Sigmoid colon (tissue), 7 donors: ENCODE measurements around the gene GSTM5. TPM values are rescaled to one million over a fixed set of nuclear protein-coding genes. Genes with fewer than 3 reads are reported as not detected.
A peak's percentile ranks its signal among the peaks of the same experiment; 100 is the strongest.

Experiments
- DNase-seq: peaks from one replicate; pipeline ENCODE4 v3.0.0-alpha.2; 2019
- H3K27ac ChIP-seq, 4 donors: fragments of 200-600 bp; sonication (generic); one replicate each; pipeline ENCODE4 v1.5.1; 2016 to 2019; ENCODE audit warnings: mild to moderate bottlenecking in 1 of 4
- H3K27me3 ChIP-seq, 3 donors: fragments of 200-600 bp; sonication (generic); one replicate each; pipeline ENCODE4 v1.5.1; 2019; ENCODE audit warnings: mild to moderate bottlenecking in 1 of 3
- H3K36me3 ChIP-seq, 4 donors: fragments of 200-600 bp; sonication (generic); one replicate each; pipeline ENCODE4 v1.5.1; 2016 to 2019
- H3K4me1 ChIP-seq, 4 donors: fragments of 200-600 bp; sonication (generic); one replicate each; pipeline ENCODE4 v1.5.1; 2017 to 2019
- H3K4me3 ChIP-seq, 4 donors: fragments of 200-600 bp; sonication (generic); one replicate each; pipeline ENCODE4 v1.5.1; 2017 to 2019; ENCODE audit warnings: mild to moderate bottlenecking in 2 of 4, moderate library complexity in 1 of 4
- H3K9me3 ChIP-seq, 4 donors: fragments of 200-600 bp in 3 of 4; sonication (generic) in 3 of 4; one replicate each; pipeline versions ENCODE4 v1.5.1 to v1.6.1; 2013 to 2019
- EP300 ChIP-seq, 4 donors: sonication (generic); formaldehyde crosslinking; IDR thresholded peaks; one replicate each; pipeline ENCODE4 v1.6.1; 2017; ENCODE audit warnings: antibody characterized with exemption in 4 of 4
- POLR2A ChIP-seq, 2 donors: fragments of 450-650 bp; IDR thresholded peaks; one replicate each; pipeline ENCODE4 v1.6.1; 2016; ENCODE audit warnings: antibody characterized with exemption in 2 of 2, mild to moderate bottlenecking in 2 of 2, moderate library complexity in 2 of 2
- POLR2AphosphoS5 ChIP-seq, 4 donors: sonication (generic); formaldehyde crosslinking; IDR thresholded peaks; one replicate each; pipeline ENCODE4 v1.6.1; 2017; ENCODE audit warnings: antibody characterized with exemption in 4 of 4
- WGBS, 2 donors: extraction: QIAGEN DNeasy Blood & Tissue Kit; methylation state at CpG; one replicate each; pipeline ENCODE4 v1.1.7; 2013; 5-methylcytosine and 5-hydroxymethylcytosine counted together
- intact Hi-C: fragments of 100-400 bp; cut with DNase I; formaldehyde crosslinking; loops from one replicate; pipeline ENCODE4 v1.15.1; 2023
- polyA plus RNA-seq, 3 donors: library from polyadenylated mRNA; stranded (reverse); fragments of 200-250 nt; gene quantifications; one replicate each; pipeline ENCODE4 v1.2.3, GENCODE V29; 2013
- total RNA-seq, 4 donors: library from RNA; depleted of rRNA; stranded (reverse); fragments of >200 nt; gene quantifications; one replicate each; pipeline ENCODE4 v1.1.0, GENCODE V29; 2016
- TF ChIP-seq, protein P1 (sequence below), 4 experiments: fragments of 450-650 bp in 3 of 4; fragments of 200-600 bp in 1 of 4; IDR thresholded peaks; one replicate each; pipeline ENCODE4 v1.5.1; 2016 to 2019; ENCODE audit warnings: antibody characterized with exemption in 4 of 4, mild to moderate bottlenecking in 3 of 4, moderate library complexity in 2 of 4
- donor health status: healthy with polysubstance abuse.
- donor health status: Bipolar disorder and iron deficiency.
- donor health status: healthy.

GSTM5 gene
- total and polyA plus RNA-seq, 7 donors = 2.5 to 11.4 (median 3.2) TPM

DNA sequence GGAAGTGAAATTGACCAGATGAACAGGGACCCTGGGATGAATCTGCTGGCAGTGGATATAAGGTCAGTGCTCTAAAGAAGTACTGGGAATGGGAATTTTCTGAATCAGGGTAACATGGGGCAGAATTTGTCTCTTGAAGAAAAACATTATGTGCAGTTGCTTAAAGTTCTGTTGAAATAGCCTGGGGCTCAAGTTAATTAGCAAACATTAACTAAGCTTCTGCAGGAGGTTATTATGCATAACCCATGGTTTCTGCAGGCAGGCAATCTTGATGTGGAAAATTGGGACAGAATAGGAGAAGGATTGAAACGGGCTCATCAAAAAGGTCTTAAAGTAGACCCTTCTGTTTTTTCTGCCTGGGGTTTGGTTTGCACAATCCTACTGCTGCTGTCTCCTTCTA, 14.0 kb downstream of the GSTM5 start:
- peaks cover 0 to 15% (median 11%) of the 10 kb centered on the region in 4 donors for H3K4me1 ChIP-seq
- no peak for DNase-seq
- no peaks in the 10 kb centered on the region for H3K36me3 ChIP-seq
- H3K9me3 ChIP-seq = no peaks in the 10 kb centered on the region
- TF ChIP-seq, protein P1, sequence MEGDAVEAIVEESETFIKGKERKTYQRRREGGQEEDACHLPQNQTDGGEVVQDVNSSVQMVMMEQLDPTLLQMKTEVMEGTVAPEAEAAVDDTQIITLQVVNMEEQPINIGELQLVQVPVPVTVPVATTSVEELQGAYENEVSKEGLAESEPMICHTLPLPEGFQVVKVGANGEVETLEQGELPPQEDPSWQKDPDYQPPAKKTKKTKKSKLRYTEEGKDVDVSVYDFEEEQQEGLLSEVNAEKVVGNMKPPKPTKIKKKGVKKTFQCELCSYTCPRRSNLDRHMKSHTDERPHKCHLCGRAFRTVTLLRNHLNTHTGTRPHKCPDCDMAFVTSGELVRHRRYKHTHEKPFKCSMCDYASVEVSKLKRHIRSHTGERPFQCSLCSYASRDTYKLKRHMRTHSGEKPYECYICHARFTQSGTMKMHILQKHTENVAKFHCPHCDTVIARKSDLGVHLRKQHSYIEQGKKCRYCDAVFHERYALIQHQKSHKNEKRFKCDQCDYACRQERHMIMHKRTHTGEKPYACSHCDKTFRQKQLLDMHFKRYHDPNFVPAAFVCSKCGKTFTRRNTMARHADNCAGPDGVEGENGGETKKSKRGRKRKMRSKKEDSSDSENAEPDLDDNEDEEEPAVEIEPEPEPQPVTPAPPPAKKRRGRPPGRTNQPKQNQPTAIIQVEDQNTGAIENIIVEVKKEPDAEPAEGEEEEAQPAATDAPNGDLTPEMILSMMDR (IDR thresholded peaks at IDR 0.05) = no peak
- no peak for TF ChIP-seq EP300 (IDR thresholded peaks at IDR 0.05)
- TF ChIP-seq POLR2A (IDR thresholded peaks at IDR 0.05) = no peak
- TF ChIP-seq POLR2AphosphoS5 (IDR thresholded peaks at IDR 0.05) = no peak
- H3K27ac ChIP-seq = peak overlapping the region in 3 of 4 donors; percentile 45 to 53 (median 51)
- no peak overlapping the region for H3K4me3 ChIP-seq
- 83 to 87% methylated on average over 1 of the region's 1 CpG for WGBS, 2 donors
- no peaks in the 10 kb centered on the region for H3K27me3 ChIP-seq
- intact Hi-C loops = loop anchor here (5.0 kb wide), 1 partner anchor 59 kb away; the partner anchor contains the start of gene GSTM2

DNA sequence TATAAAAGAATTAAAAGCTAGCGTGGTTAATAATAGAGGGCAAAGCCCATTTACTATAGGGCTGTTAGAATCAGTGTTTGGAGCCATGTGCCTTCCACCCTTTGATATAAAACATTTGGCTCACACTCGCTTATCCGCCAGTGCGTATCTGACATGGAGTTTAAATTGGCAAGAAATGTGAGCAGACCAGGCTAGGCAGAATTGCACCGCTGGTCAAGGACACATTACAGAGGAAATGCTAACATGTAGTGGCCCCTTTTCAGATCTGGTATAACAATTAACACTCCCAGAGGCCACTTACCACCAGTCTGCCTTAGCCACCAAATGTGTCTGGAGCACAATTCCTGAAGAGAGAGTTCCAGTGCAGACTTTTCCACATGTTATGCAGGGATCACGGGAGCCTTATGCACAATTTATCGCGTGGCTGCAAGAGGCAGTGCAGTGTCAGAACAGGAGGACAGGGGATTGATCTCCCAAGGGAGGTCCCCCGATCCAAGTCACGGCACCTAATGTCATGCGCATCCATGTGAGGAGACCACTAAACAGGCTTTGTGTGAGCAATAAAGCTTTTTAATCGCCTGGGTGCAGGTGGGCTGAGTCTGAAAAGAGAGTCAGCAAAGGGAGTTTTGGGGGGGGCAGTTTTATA, 14.8 kb downstream of the GSTM5 start:
- intact Hi-C loops = loop anchor here (5.0 kb wide), 1 partner anchor 60 kb away; the partner anchor contains the start of gene GSTM2
- H3K4me1 ChIP-seq = peaks cover 0 to 15% (median 11%) of the 10 kb centered on the region in 4 donors
- WGBS, 2 donors = 92 to 93% methylated on average over 12 of the region's 12 CpGs

DNA sequence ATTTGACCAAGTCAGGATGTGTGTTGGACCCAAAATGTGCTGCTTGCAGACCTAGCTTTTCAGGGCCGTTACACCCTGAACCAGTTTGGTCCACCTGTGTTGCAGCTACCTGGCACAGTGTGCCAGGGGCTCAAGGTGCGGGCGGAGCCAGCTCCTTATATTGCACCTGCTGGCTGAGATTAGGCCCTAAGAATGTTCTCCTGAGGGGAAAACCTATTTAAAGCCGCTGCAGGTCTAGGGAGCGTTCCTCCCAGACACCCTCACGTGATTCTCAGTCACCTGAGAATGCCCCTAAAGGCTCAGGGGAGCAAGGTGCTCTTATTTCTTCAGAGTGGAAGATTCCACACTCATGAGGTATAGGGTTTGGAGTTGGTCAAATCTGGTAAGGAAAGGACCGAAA, 16.8 kb downstream of the GSTM5 start:
- Histone ChIP-seq H3K27ac (no peak overlapping the region), H3K4me3 (no peak overlapping the region), H3K36me3 (no peaks in the 10 kb centered on the region), H3K9me3 (no peaks in the 10 kb centered on the region), H3K27me3 (no peaks in the 10 kb centered on the region), H3K4me1 (peaks cover 0 to 4% (median 3%) of the 10 kb centered on the region in 4 donors)
- TF ChIP-seq POLR2AphosphoS5 (IDR thresholded peaks at IDR 0.05) = no peak
- TF ChIP-seq, protein P1 (IDR thresholded peaks at IDR 0.05) = no peak
- TF ChIP-seq EP300 (IDR thresholded peaks at IDR 0.05) = no peak
- no peak for TF ChIP-seq POLR2A (IDR thresholded peaks at IDR 0.05)
- intact Hi-C loops = loop anchor here (5.0 kb wide), 1 partner anchor 62 kb away; the partner anchor contains the start of gene GSTM2
- no peak for DNase-seq
- WGBS, 2 donors = 30 to 77% methylated on average over 7 of the region's 7 CpGs

More for the DNA sequence above, 14.8 kb downstream of the GSTM5 start:
- H3K36me3 ChIP-seq = no peaks in the 10 kb centered on the region
- no peaks in the 10 kb centered on the region for H3K9me3 ChIP-seq
- no peak for DNase-seq
- no peak for TF ChIP-seq POLR2A (IDR thresholded peaks at IDR 0.05)
- TF ChIP-seq EP300 (IDR thresholded peaks at IDR 0.05) = no peak
- TF ChIP-seq, protein P1 (IDR thresholded peaks at IDR 0.05) = no peak
- TF ChIP-seq POLR2AphosphoS5 (IDR thresholded peaks at IDR 0.05) = no peak
- H3K4me3 ChIP-seq = no peak overlapping the region
- no peaks in the 10 kb centered on the region for H3K27me3 ChIP-seq
- peak overlapping the region in 3 of 4 donors; percentile 45 to 53 (median 51) for H3K27ac ChIP-seq

DNA sequence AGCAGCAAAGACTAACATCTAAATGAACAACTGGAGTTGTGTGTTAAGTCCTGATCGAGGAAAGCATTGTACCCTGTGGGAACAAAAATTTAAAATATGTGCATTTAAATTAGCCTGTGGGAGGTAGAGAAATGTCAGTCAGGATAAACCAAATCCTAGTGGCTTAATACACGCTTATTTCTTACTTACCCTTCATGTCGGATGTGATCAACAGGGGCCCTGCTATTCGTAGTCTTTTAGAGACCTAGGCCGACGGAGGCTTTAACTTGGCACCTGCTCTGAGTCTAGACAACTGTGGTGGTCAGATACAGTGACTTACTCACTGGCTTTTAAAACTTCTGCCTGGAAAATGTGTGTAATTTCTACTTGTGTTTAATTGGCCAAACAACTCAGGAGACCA, 18.6 kb downstream of the GSTM5 start:
- no peak overlapping the region for H3K4me3 ChIP-seq

More for the DNA sequence above, 18.6 kb downstream of the GSTM5 start:
- no peaks in the 10 kb centered on the region for H3K4me1 ChIP-seq
- H3K27me3 ChIP-seq = no peaks in the 10 kb centered on the region
- no peaks in the 10 kb centered on the region for H3K36me3 ChIP-seq
- no peak for DNase-seq
- no peaks in the 10 kb centered on the region for H3K9me3 ChIP-seq
- no peak overlapping the region for H3K27ac ChIP-seq
- intact Hi-C loops = no loop called here
- TF ChIP-seq POLR2A (IDR thresholded peaks at IDR 0.05) = no peak
- TF ChIP-seq POLR2AphosphoS5 (IDR thresholded peaks at IDR 0.05) = no peak
- TF ChIP-seq EP300 (IDR thresholded peaks at IDR 0.05) = no peak
- TF ChIP-seq, protein P1 (IDR thresholded peaks at IDR 0.05) = no peak
- WGBS, 2 donors = 84 to 85% methylated on average over 6 of the region's 6 CpGs
